ENCODE data around the gene ZCCHC14. TPM values are rescaled to one million over a fixed set of nuclear protein-coding genes. Genes with fewer than 3 reads are reported as not detected.
"Not testable (repeated sequence)": the region's sequence is repeated elsewhere in the genome, so short reads cannot be mapped to it uniquely, and the experiment has no call there.

The ZCCHC14 gene
- total and polyA plus RNA-seq, 11 donors = 6.4 to 18.4 (median 16.1) TPM

DNA sequence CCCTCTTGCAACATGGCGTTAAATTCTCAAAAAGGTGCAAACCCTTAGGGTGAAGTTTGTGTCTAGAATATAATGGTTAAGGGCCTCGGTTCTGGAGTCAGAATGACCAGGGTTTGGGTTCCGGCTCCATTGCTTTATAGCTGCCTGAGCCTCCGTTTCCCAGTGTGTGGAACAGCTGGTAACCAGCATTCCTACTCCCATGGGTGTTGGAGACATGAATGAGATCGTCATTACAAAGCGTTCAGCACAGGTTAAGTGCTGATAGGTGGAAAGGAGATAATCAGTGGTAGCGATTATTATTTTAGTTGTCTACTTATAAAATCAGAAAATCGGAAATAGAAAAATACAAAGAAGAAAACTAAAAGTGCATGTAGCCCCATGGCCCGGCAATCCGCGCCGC is 23.5 kb upstream of the ZCCHC14 start:
- intact Hi-C loops (cut with DNase I) = no loop called here
- WGBS, 4 donors = 73 to 81% (median 78%) methylated on average over 12 of the region's 12 CpGs
- no peak for DNase-seq

DNA sequence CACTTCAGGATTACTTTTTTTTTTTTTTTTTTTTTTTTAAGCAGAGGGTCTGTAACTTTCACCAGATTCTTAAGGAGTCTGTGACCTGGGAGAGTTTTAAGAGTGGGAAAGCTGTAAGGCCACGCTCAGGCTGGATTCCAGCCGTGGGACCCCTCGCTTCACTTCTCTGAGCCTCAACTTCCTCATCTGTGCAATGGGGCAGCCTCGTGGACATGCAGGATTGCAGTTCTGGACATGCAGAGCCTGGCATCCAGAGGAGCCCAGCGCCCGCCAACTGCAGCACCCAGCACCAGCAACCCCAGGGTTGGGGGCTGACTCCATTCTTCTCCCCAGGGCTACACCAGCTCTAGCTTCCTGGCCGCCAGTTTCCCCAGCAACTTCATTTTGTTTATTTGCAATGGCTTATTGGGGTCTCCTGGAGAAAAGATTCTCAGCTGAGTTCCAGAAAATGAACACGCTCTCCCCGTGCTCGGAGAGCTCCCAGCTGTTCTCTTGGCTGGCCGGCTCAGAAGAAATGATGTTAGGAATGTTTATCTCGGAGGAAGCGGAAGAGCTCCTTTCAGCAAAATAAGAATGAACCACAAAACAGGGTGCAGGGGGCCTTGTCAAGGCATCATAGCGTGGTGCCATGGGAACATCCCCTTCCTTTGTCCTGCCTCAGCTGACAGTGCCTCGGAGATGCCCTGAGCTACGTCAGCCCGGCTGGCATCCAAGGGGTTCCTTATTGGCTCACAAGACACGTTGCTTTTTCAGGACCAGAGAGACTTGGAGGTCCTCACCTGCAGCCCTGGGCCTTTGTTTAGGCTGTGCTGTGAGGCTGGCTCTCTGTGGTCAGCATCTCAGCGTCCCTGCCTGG is 22.9 kb upstream of the ZCCHC14 start:
- intact Hi-C loops (cut with DNase I) = no loop called here
- H3K27ac ChIP-seq = peak overlapping the region in 3 of 12 donors; percentile 92 to 99 (median 94)
- 78 to 86% (median 82%) methylated on average over 18 to 19 of the region's 19 CpGs for WGBS, 4 donors
- H3K36me3 ChIP-seq = no peaks in the 10 kb centered on the region
- H3K27me3 ChIP-seq = no peaks in the 10 kb centered on the region
- no peak overlapping the region for H3K4me3 ChIP-seq
- TF ChIP-seq, protein P1, sequence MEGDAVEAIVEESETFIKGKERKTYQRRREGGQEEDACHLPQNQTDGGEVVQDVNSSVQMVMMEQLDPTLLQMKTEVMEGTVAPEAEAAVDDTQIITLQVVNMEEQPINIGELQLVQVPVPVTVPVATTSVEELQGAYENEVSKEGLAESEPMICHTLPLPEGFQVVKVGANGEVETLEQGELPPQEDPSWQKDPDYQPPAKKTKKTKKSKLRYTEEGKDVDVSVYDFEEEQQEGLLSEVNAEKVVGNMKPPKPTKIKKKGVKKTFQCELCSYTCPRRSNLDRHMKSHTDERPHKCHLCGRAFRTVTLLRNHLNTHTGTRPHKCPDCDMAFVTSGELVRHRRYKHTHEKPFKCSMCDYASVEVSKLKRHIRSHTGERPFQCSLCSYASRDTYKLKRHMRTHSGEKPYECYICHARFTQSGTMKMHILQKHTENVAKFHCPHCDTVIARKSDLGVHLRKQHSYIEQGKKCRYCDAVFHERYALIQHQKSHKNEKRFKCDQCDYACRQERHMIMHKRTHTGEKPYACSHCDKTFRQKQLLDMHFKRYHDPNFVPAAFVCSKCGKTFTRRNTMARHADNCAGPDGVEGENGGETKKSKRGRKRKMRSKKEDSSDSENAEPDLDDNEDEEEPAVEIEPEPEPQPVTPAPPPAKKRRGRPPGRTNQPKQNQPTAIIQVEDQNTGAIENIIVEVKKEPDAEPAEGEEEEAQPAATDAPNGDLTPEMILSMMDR (IDR thresholded peaks at IDR 0.05) = no peak
- no peak for TF ChIP-seq POLR2A (IDR thresholded peaks at IDR 0.05)
- DNase-seq (no peak), ATAC-seq (no peak)
- H3K9me3 ChIP-seq = no peaks in the 10 kb centered on the region
- peaks cover 0 to 35% (median 21%) of the 10 kb centered on the region in 12 donors for H3K4me1 ChIP-seq

More for the DNA sequence above, 23.5 kb upstream of the ZCCHC14 start:
- TF ChIP-seq, protein P1 (IDR thresholded peaks at IDR 0.05) = no peak
- TF ChIP-seq POLR2A (IDR thresholded peaks at IDR 0.05) = no peak
- H3K9me3 ChIP-seq = no peaks in the 10 kb centered on the region
- no peaks in the 10 kb centered on the region for H3K27me3 ChIP-seq
- ATAC-seq = no peak
- H3K36me3 ChIP-seq = no peaks in the 10 kb centered on the region
- no peak overlapping the region for H3K4me3 ChIP-seq
- peak overlapping the region in 5 of 12 donors; percentile 91 to 99 (median 94) for H3K27ac ChIP-seq
- peaks cover 0 to 35% (median 21%) of the 10 kb centered on the region in 12 donors for H3K4me1 ChIP-seq

DNA sequence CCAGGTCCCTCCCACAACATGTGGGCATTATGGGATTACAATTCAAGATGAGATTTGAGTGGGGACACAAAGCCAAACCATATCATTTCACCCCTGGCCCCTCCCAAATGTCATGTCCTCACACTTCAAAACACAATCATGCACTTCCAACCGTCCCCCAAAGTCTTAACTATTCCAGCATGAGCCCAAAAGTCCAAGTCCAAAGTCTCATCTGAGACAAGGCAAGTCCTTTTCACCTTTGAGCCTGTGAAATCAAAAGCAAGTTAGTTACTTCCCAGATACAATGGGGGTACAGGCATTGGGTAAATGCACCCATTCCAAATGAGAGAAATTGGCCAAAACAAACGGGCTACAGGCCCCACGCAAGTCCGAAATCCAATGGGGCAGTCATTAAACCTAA is 17.0 kb upstream of the ZCCHC14 start:
- H3K36me3 ChIP-seq; H3K27ac ChIP-seq; ATAC-seq; DNase-seq; intact Hi-C loops (cut with DNase I); H3K27me3 ChIP-seq; H3K9me3 ChIP-seq; H3K4me3 ChIP-seq: not testable (repeated sequence)
- peaks cover 0 to 21% (median 13%) of the 10 kb centered on the region in 12 donors for H3K4me1 ChIP-seq
- 88 to 96% (median 93%) methylated on average over 4 of the region's 4 CpGs for WGBS, 4 donors

DNA sequence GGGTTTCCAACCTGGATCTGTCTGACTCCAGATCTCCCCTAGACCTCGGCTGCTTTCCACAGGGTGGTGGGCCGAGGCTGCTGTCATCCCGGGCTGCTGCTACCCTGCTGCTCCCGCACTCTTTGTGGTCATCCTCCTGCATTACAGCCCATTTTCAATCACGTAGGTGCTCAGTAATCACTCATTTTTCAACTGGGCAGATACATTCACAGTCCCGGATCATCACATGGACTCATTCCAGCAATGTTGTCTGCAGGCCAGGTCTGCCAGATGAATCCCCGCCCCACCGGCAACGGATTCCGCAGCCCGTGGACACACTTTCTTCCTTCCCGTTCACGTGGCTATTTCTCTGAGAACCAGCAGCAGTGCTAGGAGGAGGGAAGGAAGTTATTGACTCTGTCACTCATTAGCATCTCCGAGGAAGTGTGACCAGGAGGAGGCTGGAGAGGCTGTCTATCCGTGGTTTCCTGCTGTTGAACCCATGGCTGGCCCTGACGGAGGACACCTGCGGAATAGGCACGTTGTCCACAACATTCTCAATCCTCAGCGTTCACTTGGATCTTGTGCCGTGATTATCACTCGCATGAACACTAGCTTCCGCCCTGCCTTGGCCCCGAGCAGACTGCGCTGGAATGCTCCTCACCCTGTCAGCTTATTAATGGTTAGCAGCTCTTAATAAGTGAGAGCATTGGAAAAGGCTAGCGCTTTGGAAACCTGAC is 14.7 kb upstream of the ZCCHC14 start:
- ATAC-seq = peak; percentile 36 to 74 (median 56)
- intact Hi-C loops (cut with DNase I) = no loop called here
- no peak for DNase-seq
- no peaks in the 10 kb centered on the region for H3K27me3 ChIP-seq
- H3K4me1 ChIP-seq = peaks cover 0 to 21% (median 13%) of the 10 kb centered on the region in 12 donors
- H3K27ac ChIP-seq = peak overlapping the region in 7 of 12 donors; percentile 8 to 60 (median 24)
- no peak for TF ChIP-seq POLR2A (IDR thresholded peaks at IDR 0.05)
- TF ChIP-seq, protein P1 (IDR thresholded peaks at IDR 0.05) = no peak
- H3K4me3 ChIP-seq = peak overlapping the region in 9 of 12 donors; percentile 13 to 29 (median 18)
- H3K9me3 ChIP-seq = no peaks in the 10 kb centered on the region
- H3K36me3 ChIP-seq = no peaks in the 10 kb centered on the region
- WGBS, 4 donors = 44 to 45% (median 44%) methylated on average over 23 to 25 of the region's 25 CpGs
